Measurements from ENCODE around the gene DUSP2.
A peak's percentile ranks its signal among the peaks of the same experiment; 100 is the strongest.

The DUSP2 gene, protein sequence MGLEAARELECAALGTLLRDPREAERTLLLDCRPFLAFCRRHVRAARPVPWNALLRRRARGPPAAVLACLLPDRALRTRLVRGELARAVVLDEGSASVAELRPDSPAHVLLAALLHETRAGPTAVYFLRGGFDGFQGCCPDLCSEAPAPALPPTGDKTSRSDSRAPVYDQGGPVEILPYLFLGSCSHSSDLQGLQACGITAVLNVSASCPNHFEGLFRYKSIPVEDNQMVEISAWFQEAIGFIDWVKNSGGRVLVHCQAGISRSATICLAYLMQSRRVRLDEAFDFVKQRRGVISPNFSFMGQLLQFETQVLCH

DNA sequence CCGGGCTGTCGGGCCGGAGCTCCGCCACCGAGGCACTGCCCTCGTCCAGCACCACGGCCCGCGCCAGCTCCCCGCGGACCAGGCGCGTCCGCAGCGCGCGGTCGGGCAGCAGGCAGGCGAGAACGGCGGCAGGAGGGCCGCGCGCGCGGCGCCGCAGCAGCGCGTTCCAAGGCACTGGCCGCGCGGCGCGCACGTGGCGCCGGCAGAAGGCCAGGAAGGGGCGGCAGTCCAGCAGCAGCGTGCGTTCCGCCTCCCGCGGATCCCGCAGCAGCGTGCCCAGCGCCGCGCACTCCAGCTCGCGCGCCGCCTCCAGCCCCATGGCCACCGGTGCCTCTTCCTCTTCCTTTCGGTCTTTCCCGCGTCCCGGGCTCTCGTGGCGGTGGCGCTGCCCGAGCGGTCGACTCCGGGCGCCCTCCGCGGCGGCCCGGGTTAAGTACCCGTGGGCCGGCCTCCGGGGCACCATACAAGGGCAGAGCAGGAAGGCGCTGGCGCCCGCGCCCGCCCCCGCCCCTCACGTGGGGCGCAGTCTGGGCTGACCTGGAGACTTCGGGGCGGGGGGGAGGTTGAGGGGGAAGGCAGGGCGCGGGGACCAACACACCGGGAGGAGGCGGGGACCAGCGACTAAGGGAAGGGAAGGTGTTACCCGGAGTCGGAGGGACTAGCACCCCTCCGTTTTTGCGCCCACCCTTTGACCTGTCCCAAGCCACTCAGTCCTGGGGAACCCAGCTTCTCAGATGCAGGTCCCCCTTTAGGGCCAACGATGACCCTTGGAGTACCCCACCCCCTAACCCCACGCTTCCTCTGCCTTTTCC, at the start of gene DUSP2:
TSS of gene DUSP2 (minus strand) at position 405 of the 812 bp plus-strand sequence. CDS start at position 319, 86 bp downstream.
- peak; percentile 76 for DNase-seq (ENCODE audit: low spot score)
- TF ChIP-seq, protein P1, sequence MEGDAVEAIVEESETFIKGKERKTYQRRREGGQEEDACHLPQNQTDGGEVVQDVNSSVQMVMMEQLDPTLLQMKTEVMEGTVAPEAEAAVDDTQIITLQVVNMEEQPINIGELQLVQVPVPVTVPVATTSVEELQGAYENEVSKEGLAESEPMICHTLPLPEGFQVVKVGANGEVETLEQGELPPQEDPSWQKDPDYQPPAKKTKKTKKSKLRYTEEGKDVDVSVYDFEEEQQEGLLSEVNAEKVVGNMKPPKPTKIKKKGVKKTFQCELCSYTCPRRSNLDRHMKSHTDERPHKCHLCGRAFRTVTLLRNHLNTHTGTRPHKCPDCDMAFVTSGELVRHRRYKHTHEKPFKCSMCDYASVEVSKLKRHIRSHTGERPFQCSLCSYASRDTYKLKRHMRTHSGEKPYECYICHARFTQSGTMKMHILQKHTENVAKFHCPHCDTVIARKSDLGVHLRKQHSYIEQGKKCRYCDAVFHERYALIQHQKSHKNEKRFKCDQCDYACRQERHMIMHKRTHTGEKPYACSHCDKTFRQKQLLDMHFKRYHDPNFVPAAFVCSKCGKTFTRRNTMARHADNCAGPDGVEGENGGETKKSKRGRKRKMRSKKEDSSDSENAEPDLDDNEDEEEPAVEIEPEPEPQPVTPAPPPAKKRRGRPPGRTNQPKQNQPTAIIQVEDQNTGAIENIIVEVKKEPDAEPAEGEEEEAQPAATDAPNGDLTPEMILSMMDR (conservative IDR thresholded peaks at IDR 0.05; ENCODE audit: low read depth), result no peak
- CTCF ChIA-PET, result interaction anchor here (0.6 to 0.9 kb wide), 4 partner anchors 14 to 643 kb away, joined by 3 to 10 read pairs (median 4); no protein-coding TSS in a partner anchor
- POLR2A ChIA-PET (ENCODE audit: low non-redundant PET), result no interaction called here
- H3K27ac ChIP-seq, result peak within 1 kb of the TSS; percentile 37

DNA sequence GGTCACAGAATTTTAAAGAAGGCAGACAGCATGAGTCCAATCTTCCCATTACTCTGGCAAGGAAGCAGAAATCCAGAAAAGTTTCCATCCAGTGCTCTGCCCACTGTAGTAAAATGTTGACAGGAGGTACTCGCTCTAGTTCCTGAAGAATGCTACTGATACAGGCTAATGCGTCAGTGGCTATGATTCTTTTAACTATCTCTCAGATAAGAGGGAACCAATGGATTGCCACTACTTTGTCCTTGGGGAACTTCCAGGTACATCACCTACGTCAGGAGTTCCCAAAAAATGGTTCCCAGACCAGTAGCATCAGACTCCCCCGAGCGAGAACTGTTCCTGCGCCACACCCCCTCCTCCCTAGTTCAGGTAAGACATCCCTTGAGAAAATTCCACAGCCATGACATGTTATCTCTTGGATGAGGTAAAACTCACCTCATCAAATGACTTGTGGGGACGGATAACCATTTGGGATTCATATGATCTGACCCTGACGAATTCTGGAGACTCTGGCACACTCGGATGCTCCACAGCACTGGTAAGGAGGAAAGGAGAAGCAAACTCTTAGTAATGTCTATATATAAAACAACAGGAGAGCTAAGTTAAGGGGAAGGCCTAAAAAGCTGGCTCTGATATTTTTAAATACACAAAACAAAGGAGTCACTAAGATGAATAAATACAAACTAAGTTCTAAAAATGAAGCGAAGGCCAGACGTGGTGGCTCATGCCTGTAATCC, 46.9 kb upstream of the DUSP2 start:
- CTCF ChIA-PET, result no interaction called here
- no peak for DNase-seq (ENCODE audit: low spot score)
- TF ChIP-seq, protein P1 (conservative IDR thresholded peaks at IDR 0.05; ENCODE audit: low read depth), result no peak
- no peak overlapping the region for H3K27ac ChIP-seq
- POLR2A ChIA-PET (ENCODE audit: low non-redundant PET), result no interaction called here

DNA sequence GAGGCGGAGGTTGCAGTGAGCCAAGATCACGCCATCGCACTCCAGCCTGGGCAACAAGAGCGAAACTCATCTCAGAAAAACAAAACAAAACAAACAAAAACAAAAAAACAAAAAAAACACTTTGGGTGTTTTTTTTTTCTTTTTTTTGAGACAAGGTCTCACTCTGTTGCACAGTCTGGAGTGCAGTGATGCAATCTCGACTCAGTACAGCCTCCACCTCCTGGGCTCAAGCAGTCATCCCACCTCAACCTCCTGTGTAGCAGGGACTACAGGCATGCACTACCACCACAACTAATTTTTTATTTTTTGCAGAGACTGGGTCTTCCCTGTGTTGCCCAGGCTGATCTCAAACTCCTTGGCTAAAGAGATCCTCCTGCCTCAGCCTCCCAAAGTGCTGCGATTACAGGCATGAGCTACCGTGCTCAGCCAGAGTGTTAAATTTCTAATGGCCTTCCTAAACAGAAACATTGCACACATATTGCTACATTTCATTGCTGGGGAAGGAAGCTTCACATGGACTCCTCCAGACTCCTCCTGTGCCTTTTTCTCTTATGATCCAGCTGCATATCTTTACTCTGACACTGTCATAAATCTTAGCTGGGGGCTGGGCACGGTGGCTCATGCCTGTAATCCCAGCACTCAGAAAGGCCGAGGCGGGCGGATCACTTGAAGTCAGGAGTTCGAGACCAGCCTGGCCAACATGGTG, 43.7 kb upstream of the DUSP2 start:
- ChIA-PET POLR2A (ENCODE audit: low non-redundant PET) (no interaction called here), CTCF (no interaction called here)
- TF ChIP-seq, protein P1 (conservative IDR thresholded peaks at IDR 0.05; ENCODE audit: low read depth), result no peak
- no peak for DNase-seq (ENCODE audit: low spot score)
- H3K27ac ChIP-seq, result no peak overlapping the region

DNA sequence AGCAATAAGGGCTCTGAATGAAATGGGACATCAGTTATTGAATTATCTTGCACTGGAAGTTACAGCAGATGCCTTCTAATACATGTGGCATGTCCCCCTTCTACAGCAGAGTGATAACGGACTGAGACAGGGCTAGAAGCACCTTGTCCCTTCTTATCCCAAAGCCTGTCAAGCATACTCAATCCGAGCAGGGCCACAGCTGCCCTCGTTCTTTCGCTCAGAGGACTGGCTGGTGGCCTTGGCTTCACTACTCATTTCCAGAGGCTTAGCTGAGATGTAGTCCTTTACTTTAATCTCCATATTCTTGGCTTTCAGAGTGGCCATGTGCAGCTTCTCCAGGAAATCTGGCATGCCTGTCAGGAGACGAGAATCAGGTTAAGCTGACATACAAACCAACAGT, 41.3 kb upstream of the DUSP2 start:
- ChIA-PET CTCF (interaction anchor here (0.5 to 1.2 kb wide), 2 partner anchors 12 to 61 kb away, joined by 3 to 4 read pairs; no protein-coding TSS in a partner anchor), POLR2A (ENCODE audit: low non-redundant PET) (no interaction called here)
- TF ChIP-seq, protein P1 (conservative IDR thresholded peaks at IDR 0.05; ENCODE audit: low read depth), result no peak
- no peak for DNase-seq (ENCODE audit: low spot score)
- no peak overlapping the region for H3K27ac ChIP-seq

DNA sequence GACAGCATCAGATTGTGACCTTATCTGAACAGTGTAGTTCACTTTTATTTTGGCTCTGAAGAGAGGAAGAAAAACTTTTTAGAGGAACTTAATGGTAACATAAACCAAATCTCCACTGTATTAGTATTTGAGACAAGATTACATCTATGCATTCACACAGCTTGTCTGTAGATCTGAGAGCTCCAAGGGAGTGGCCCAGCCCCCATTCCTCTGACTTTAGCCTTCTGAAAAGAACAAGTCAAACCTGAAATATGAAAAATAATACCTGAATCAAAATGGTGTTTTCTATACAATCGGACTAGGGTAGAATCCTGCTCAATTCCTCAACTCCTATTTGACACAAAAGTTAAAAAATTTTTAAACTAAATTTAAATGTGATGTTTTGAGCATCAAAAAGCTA, 40.3 kb upstream of the DUSP2 start:
- ChIA-PET POLR2A (ENCODE audit: low non-redundant PET) (no interaction called here), CTCF (interaction anchor here (1.2 kb wide), 1 partner anchor 11 kb away, joined by 3 read pairs; no protein-coding TSS in a partner anchor)
- TF ChIP-seq, protein P1 (conservative IDR thresholded peaks at IDR 0.05; ENCODE audit: low read depth), result no peak

More for the DNA sequence above, 40.3 kb upstream of the DUSP2 start:
- no peak overlapping the region for H3K27ac ChIP-seq
- DNase-seq (ENCODE audit: low spot score), result no peak
